GM19238 (cell line): ENCODE results near the gene PLXNC1.

ENCODE experiments used
- DNase-seq: peaks from one replicate; pipeline ENCODE4 v3.0.0; 2011; ENCODE audit warnings: low spot score; ENCODE audit not compliant: insufficient read length

PLXNC1 gene

DNA sequence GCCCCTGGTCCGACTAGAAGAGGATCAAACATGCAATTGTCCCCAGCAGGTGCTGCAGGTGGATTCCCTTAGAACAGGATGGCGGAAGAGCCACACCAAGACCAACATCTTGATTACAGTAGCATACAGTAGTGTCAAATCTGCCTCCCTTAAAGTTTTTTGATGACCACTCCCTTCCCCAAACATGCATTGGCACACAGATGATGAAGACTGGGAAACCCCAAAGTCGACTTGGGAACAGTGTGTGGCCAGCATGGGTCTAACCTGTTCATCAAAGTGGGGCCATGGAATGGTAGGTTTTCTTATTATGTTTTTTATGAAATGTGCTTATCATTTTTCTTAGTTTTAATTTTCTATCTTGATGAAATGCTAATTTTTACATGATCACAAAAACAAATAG is 8.8 kb downstream of the PLXNC1 start:
- no peak for DNase-seq

- DNase-seq: no peak
These were observed 9.6 kb downstream of the PLXNC1 start for GRCh38 chr12:94157981-94158411.

- DNase-seq: no peak
These were observed 10.3 kb downstream of the PLXNC1 start for GRCh38 chr12:94158666-94159065.

DNA sequence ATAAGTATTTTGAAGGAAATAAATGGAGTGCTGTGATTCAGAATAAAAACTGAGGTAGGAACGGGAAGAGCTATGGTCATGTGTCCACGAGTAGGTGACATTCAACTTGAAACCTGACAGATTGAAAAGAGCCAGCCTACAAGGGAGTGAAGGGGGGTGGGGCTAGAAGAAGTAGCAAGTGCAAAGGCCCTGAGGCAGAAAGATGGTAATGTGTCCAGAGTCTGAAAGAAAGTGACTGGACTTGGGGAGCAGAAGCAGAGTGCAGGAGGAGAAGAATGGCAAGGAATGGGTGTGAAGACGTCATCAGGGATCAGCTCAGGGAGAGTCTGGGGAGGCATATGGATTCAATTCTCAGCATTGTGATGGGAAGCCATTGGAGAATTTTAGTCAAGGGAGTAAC is 13.7 kb downstream of the PLXNC1 start:
- no peak for DNase-seq

GRCh38 chr12:94163850-94164249 is 15.5 kb downstream of the PLXNC1 start:
- DNase-seq: no peak

DNA sequence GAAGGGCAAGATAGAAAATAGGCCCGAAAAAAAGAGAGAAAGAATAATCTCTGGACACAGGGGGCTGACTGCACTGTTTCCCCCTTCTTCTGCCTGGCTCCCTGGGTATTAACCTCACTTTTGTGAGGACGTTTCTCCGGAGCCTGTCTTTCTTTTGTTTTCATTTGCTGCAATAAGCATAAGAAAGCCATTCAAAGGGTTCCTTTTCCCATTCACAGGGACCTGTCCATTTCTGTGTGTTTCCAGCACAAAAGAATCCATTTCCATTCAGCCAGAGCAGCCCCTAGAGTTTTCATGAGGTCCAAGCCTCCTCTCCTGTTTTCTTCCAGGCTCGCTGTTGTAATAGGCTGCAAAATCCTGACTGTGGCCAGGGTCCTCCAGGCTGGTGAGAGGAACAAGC is 16.8 kb downstream of the PLXNC1 start:
- DNase-seq: no peak

- no peak for DNase-seq
These were observed 17.4 kb downstream of the PLXNC1 start for GRCh38 chr12:94165670-94166364.

DNA sequence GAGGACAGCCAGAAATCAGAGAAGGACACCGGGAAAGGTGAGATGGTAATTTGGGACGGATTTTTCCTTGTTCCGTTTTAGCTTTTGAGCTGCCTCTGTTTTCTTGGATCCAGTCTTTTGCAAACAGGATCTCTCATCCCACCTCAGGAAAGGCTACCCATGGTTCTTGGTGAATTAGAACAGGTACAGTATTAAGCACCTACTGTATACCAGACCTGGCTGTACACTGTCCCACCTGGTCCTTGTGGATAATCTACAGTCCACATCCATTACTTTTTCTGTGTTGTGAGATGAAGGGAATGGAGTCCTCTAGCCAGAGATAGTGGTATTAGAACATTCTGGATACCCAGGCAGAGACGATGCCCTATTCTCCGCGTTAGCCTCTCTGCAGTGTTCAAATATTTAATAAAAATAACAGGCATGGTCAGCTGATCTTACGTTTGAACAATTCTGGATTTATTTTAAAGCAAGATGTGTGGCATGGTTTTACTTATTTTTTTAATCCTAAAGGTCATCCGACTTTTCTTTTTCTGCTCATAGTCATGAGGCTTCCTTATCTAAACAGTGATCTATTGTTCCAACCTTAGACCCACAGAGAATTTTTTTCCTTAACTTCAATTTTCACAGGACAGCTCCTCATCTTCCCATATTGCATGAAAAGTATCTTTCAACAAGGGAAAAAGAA is 18.8 kb downstream of the PLXNC1 start:
- no peak for DNase-seq

DNA sequence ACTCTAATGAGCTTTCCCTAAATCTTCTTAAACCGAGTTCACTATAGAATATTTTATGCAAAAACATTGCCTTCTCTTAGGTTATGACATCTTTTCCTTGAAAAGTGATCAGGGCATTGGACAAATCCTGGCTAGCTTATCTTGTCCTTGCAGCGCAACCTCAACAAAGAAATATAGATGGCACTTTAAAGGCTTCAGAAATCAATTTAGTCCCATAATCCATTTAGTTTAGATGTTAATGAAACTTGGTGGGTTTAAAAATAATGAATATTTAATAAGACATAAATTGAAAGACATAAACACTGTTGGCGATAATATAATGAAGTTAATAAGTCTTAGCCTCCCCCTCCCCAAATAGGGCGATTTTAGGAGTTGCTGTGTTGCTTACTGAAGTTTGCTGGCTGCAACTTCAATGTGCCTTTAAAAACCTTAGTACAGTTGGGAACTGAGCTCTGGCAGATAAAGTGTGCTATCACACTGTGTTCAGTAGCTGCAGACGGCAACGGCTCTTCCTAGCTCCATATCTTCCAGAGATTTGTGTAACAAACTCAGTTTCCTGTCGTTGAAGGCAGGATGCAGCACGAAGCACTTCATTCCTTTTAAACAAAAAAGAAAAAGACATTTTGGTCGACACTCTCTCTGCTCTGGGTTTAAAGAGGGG is 19.5 kb downstream of the PLXNC1 start:
- DNase-seq: no peak

GRCh38 chr12:94169495-94169894 is 21.1 kb downstream of the PLXNC1 start:
- DNase-seq: no peak

GRCh38 chr12:94169966-94170689 is 21.8 kb downstream of the PLXNC1 start:
- no peak for DNase-seq

- DNase-seq: no peak
These were observed 22.6 kb downstream of the PLXNC1 start for GRCh38 chr12:94170690-94171594.

GRCh38 chr12:94171595-94171930 is 23.2 kb downstream of the PLXNC1 start:
- no peak for DNase-seq

DNA sequence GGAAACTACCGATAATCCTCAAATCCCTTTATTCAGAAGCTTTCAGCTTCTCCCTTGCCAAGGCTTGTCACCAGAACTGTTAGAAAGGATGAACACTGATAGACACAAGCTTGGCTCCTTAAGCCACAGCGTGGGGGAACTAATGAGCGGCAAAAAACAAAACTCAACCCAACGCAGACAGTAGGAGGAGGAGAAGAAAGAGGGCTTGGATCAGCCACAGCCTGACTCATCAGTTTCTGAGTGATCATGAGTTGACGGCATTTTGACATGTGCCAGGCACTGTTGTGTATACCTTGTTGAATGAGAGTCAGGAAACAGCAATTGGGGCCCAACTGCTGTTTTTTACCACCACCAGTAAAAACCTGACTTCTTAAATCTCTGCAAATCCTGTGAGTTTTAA is 23.7 kb downstream of the PLXNC1 start:
- no peak for DNase-seq

- DNase-seq: no peak
These were observed 24.6 kb downstream of the PLXNC1 start for GRCh38 chr12:94172973-94173372.

GRCh38 chr12:94173660-94174265 is 25.4 kb downstream of the PLXNC1 start:
- DNase-seq: no peak

DNA sequence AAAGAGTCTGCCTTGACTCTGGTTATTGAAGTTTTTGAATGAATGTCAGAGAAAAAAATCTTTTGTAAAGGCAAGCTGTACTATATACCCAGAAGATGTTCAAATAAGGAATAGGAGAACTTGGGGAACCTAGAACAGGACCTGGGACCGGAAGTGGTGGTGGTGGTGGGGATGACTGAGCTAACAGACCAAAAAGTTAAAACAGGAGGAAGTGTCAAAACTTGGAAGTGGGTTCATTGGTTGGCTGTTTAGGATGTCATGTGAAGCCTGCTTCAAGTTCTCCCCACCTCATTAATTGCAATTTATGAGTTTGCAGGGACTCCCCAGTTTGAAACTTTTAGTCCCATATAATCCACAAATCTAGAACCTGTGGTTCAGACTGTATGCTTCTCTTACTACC is 26.2 kb downstream of the PLXNC1 start:
- no peak for DNase-seq

DNA sequence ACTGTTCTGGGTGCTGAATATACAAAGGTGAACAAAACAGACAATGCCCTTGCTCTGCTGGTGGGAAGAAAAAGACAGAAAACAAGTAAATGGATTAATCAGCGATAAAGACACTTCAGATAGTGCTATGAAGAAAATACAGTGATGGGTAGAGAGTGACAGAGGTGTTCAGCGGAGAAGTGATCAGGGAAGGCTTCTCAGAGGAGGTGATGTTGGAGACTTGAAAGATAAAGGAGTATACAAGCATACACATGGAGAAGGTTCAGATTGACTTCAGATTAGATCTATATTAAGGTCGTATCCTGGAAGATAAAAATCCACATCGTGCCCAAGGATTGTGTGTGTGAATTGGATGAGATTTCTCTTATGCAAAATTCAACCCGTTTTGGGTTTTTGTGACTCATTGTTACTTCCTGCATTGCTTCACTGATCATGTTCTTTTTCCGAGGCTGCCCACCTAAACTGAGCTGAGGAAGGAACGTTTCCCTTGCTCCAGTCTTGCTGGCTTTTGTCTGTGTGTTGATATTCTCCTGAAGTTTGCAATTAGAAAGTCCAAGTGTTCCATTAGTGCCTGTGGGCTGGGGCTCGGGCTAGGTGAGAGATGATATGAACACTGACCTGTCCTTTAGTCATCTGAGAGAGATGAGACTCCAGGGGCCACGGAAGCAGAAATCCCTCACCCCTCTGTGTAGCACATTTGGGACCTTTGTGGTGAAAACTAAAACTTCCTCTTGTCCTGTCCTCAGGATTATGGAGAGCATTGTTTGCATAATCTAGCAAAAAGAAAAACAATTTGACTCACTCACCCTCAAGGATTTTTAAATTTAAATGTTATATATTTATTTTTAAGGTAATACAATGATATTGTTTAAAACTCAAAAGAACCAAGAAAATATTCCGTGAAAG is 27.6 kb downstream of the PLXNC1 start:
- DNase-seq: no peak

GRCh38 chr12:94178054-94178453 is 29.7 kb downstream of the PLXNC1 start:
- DNase-seq: no peak

DNA sequence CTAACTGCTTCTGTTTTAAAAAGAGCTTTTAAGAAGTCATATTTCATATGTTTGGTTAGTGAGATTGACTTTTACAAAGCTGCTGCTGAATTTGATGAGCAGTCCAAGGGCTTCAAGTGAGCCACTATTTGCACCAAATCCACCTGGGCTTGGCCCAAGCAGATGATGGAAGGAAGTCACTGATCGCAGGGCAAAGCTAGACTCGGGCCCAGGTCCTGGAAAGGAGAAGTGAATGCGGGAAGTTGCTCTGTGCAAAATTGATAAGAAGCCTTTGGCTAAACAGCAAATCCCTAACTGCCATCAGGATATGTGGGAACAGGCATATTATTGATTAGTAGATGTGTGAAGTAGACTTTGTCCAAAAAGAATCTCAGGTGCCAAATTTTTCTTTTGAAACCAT is 30.5 kb downstream of the PLXNC1 start:
- DNase-seq: no peak
